GM21367 (cell line): Measurements from ENCODE around the gene COG4.
"Not testable (repeated sequence)": the region's sequence is repeated elsewhere in the genome, so short reads cannot be mapped to it uniquely, and the experiment has no call there.

Experiments used
- ATAC-seq: cut with Tn5 transposase; IDR thresholded peaks from one replicate; pipeline ENCODE4 v1.9.1; 2021; ENCODE audit not compliant: unreplicated experiment

Gene COG4

DNA sequence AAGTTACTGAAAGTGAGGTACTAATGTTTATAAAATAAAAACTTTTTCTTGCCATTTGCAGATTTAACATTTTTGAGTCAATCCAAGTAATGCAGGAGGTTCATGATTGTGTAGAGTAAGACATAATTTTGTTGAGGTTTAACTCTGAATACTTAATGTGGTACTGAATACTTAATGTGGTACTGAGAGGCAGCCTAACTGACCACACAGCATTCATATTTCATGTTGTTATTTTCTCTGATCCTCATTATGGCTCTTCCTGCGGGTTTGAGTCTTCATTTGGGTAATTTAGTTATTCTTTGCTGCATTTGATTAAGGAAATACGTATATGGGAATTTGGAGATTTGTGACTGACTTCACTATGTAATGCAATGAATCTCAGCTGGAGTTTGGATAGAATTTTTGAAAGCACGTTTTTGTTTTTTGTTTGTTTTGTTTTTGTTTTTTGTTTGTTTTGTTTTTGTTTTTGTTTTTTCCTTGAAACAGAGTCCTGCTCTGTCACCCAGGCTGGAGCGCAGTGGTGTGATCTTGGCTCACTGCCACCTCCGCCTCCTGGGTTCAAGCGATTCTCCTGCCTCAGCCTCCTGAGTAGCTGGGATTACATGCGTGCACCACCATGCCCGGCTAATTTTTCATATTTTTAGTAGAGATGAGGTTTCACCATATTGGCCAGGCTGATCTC, 4.1 kb upstream of the COG4 start:
- no peak for ATAC-seq

DNA sequence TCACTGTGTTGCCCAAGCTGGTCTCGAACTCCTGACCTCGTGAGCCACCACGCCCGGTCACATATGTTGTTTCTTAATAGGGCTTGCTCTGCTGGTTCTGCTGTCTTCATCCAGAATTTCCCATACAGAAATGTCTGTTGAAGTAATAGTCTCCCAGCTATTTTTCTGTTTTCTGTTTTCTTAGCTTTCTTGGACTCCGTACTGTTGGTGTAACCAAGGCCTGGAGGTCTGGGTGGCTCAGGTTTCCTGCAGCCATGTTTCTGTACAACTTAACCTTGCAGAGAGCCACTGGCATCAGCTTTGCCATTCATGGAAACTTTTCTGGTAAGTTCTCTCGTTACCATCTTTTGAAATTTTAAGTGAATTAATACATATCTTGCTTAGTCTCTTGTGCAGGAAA, 3.0 kb upstream of the COG4 start:
- ATAC-seq = no peak

DNA sequence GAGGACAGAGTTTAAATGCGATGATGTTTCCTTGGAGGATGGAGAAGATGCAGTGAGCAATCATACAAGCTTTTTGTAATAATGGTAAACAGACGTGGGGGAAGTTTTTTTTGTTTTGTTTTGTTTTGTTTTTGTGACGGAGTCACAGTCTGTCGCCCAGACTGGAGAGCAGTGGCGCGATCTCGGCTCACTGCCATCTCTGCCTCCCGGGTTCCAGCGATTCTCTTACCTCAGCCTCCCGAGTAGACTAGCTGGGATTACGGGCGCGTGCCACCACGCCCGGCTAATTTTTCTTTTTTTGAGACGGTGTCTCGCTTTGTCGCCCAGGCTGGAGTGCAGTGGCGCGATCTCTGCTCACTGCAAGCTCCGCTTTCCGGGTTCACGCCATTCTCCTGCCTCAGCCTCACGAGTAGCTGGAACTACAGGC, 1.1 kb upstream of the COG4 start:
- ATAC-seq = not testable (repeated sequence)

DNA sequence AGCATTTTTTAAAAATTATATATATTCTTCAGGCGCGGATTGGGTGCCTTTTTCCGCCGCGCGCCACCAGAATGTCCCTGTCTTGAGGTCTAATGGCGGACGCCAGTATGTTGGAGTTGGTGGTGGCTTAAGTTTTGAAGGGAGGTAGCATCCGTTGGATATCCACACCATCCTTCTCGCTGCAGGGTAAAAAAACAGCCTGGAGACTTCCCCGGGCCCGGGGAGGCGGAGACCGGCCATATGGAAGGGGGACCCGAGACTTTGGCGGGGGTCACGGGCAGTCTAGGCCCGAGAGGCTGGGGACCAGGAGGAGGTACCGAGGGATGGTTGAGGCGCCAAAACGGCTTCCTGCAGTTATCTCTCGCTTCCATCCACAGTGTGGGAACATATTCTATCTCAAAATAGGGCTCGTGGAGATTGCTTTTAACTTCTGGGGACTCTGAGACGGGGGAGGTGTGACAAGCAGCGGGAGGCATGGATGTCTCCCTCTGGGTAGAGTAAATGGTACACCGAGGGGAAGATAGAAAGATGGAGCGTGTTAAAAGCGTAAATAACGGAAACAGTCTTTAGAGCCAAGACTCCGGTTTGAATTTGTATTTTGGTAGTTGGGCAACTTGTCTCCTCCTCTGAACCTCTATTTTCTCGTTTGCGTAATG, 517 bp upstream of the COG4 start, which contains the start of gene SF3B3:
Gene SF3B3 (plus strand): TSS at position 74 of the 656 bp plus-strand sequence. CDS start 2,841 bp downstream, outside the sequence.
- peak; percentile 36 for ATAC-seq

DNA sequence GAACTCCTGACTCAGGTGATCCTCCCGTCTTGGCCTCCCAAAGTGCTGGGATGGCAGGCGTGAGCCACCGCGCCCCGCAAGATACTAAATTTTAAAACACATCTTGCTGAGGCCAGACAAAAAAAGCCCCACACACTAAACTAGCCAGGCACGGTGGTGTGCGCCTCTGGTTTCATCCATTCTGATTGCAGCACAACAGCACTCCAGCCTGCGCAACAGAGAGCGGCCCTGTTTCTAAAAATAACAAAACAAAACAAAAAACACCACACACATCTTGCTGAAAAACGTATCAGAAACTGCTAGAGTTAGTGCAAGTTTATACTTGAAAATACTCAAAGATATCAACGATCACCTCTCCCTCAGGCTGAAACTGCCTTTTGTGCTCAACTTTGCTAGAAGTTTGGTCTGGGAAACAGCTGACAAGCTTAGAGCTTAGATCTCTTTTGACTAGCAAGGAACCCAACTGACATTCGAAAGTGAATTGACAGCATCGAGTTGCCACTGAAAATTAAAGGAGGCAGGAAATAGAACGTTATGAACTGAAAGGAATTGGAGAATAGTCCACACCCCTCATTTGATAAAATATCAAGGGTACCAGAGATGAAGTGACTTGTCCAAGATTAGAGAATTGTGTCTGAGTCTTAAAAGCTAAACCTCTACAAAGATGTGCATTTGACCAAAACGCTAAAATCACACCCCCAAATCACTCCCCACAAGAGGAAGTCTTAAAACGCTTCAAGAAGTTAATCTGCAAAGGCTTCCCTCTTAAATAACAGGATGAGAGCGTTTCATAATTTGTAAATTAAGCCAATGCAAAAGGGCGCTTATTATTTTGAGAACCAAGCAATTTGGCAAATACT, 908 bp downstream of the COG4 start:
- no peak for ATAC-seq

DNA sequence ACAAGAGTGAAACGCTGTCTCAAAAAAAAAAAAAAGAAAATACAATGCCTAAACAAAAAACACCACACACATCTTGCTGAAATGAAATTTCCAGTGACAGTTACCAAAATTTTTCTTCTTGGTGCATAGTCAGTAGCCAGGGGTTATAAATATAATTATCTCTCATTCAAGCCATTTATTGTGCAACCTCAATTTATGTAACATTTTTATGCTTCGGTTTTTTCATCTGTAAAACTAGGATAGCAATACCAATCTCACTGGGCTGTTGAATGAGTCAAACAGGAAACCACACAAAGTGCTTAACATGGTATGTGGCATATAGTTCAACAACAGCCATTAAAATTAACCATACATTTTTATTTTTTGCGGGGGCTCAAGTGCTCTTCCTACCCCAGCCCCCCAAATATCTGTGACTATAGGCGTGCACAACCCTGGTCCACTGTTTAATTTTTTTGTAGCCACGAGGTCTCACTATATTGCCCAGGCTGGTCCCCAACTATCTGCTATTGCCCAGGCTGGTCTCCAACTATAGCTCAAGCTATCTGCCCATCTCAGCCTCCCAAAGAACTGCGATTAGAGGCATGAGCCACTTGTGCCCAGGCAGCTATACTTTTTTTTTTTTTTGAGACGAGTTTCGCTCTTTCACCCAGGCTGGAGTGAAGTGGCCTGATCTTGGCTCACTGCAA, 2.6 kb downstream of the COG4 start:
- no peak for ATAC-seq

DNA sequence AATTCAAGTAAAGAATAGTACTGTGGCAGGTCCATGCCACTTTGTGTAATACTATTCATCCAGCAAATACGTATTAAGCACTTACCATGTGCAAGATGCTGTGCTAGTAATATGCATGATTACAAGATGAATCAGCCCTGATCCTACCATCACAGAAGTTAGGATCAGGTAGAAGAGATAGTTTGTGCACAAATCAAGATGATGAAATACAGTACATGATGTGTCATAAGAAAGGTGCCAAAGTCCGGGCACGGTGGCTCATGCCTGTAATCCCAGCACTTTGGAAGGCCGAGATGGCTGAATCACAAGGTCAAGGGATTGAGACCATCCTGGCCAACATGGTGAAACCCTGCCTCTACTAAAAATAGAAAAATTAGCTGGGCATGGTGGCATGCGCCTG, 10.9 kb downstream of the COG4 start:
- no peak for ATAC-seq

DNA sequence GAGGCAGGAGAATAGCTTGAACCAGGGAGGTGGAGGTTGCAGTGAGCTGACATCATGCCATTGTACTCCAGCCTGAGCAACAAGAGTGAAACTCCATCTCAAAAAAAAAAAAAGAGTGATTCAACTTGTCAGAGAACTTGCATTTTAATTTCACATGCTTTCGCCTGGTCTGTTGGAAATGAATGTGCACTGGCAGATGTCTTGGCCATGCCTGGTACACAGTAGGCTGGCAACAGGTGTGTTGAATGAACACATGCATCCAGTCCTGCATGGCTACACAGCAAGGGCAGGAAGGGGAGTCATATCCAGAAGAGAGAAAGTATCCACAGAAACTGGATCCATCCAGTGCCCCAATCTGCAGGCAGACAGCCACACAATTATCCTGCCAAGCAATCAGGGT, 11.5 kb downstream of the COG4 start:
- no peak for ATAC-seq

DNA sequence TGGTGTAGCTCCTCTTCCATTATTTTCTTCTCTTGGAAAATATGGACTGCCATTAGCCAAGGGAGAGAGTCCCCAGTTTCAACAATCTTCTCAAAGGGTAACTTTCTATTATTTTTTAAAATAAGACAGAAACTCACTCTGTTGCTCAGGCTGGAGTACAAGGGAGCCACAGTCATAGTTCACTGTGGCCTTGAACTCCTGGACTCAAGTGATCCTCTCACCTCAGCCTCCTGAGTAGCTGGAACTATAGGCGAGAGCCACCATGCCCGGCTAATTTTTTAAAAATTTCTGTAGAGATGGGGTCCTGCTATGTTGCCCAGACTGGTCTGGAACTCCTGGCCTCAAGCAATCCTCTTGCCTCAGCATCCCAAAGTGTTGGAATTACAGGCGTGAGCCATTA, 13.1 kb downstream of the COG4 start:
- no peak for ATAC-seq

DNA sequence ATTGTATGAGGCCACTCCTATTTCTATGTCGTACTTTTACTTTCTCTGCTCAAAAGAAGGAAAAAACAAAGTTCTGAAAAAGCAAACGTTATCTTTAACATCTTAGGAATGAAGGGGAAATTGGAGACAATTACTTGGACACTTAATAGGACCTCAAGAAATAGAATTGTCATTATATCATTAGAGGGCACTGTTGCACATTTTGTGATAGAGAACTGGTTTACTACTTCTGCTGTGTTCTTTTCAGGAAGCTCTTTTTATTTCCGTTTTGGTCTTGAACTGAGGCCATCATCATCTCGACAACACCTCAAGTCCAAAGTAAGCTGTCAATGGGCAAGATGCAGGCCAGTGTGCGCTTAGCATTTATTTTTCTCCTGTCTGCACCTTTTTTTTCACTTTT, 14.6 kb downstream of the COG4 start:
- ATAC-seq = no peak

DNA sequence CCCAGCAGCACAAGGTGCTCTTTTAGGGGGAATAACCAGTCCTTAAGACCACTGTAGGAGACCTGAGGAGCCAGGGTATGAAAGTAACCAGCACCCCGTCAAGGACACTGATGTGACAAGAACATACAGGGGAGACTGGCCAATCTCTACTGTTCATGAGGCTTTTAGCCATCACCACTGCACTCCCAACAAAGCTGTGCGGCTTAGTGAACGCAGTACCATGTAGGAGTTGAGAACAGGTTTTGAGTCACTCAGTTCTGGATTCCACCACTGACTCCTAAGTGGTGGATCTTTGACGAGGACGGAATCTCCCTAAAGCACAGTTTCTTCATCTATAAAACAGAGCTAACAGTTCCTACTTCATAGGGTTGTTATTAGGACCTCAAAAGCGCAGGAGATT, 26.8 kb downstream of the COG4 start:
- no peak for ATAC-seq

DNA sequence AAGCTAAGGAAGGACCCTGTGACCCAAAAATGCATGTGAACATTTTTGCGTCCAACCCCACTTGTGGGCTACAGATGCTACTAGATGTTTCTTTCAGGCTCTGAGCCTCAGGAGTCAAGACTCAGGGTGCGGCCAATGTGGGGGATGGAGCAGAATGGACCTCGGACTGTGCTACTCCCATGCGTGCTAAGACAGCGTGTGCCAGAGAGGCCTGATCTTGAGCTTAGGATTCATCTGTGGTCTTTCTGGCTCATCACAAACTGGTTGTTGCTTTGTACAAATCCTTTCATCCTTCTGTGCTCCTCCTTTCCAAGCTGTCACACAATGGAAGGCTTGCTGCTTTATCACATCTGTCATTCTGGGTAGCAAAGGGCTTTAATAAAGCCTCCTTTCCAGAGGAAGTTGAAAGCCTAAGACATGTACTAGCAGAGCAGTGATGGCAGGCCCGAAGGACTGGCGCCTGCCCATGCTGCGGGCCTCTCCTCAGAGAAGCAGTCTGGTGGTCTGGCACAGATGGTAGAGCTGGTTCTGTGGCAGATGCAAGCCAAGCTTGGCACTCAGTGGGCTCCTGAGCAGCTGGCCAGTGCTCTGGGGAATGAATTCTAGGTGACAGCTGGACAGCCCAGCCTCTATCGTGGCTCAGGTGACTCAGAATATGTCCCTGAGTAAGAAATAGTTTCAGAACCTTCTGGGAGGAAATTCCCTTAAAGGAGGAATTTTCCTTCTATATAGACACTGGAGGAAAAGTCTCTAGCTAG, 27.8 kb downstream of the COG4 start:
- ATAC-seq = no peak

DNA sequence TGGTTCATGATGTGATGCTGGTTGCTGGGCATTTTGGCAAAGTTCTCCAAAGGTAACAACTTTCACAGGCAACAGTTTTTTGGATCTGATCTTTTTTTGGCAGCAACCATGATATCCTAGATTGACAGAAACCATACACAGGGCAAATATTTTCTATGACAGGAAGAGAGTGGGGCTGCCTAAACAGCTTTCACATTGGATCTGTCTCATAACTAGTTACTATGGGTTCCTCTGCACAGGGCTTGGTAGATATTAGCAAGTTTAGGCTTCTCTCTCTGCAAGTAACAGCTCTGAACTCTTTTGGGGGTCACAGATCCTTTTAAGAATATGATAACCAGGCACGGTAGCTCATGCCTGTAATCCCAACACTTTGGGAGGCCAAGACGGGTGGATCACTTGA, 28.6 kb downstream of the COG4 start:
- ATAC-seq = no peak

DNA sequence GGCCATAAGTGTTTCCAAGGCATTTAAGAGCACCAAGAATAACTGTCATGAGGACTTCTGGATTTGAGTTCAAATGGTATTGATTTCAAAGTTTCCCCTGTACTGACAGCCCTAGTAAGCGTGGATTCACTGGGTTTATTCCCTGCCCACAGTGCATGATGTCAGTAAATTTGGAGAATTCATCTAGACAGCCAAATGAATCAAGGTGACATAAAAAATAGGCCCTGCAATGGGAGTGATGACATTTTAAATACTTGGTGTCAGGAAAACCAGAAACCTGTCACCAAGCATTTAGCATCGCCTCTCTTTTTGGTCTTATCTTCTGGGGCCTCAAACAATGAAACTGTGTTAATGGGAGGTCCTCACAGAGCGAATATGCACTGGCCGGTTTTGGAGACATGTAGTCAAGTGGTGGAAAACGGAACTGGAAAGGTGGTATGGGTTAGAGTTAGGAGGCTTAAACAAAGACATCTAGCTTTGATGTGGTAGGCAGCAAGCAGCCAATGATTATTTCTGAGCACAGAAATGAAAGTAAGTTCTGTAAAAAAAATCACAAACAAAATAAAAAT, 29.1 kb downstream of the COG4 start:
- no peak for ATAC-seq

DNA sequence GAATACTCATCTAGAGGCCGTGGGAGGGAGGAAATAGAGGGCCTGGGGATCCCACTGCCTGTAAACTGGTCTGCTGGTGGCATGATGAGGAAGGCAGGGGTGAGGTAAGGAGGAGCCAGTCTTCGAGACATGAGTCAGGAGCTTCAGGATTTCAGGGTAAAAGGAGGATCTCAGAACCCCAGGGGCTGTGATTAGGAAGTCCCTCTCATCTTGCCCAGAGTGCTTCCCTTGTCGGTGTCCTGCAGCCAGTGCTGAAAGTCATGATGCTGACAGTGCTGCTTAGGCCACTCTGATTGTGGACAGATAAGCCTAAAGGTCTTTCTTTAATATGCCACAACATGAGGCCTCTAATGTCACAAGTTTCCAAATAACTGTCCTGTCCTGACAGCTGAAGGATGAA, 29.6 kb downstream of the COG4 start:
- no peak for ATAC-seq

DNA sequence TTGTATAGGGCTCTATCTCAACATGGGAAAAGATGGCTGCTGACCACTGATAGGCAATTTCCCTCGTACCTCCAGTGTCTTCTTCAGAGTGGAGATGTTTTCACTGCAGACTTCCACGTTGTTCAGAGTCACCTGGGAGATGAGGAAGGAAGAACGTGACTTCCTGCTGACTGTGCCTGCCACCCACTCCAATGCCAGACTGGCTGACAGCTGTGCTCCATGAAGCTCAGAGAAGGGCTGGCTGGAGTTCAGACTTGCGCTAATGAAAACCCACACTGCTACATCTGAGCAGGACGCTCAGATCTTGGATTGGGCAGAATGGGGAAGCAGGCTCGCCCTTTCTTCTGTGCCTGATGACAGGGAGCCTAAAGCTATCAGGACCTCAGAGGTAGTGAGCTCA, 33.1 kb downstream of the COG4 start:
- ATAC-seq = no peak

DNA sequence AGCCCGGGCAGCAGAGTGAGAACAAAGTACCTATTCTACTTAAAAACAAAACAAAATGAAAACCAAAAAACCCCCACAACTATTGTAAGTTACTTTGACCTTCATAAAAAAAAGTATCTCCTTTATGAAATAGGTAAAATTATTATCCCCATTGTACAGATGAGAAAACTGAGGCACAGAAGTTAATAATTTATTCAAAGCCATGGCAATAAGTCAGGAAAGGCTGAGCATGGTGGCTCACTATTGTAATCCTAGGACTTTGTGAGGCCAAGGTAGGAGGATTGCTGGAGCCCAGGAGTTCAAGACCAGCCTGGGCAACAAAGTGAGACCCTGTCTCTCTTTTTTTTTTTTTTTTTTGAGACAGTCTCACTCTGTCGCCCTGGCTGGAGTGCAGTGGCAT, 38.5 kb downstream of the COG4 start:
- ATAC-seq = no peak

DNA sequence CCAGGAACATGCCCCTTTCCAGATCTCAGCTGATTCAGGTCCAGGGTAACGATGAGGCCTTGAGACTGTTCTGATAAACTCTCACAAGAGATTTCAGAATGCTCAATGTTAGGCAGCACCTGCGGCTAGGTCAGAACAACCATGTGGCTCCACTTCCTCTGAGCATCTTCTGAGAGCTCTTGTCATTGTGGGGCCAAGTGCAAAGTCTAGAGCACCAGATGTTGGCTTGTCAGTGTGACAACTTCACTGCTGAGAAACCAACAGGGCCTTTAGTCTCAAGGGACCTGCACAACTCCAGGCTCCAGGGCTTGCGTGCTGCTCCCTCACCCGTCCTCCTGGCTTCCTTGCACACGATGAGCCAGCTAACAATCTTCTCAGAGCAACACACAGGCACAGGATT, 39.9 kb downstream of the COG4 start:
- no peak for ATAC-seq

DNA sequence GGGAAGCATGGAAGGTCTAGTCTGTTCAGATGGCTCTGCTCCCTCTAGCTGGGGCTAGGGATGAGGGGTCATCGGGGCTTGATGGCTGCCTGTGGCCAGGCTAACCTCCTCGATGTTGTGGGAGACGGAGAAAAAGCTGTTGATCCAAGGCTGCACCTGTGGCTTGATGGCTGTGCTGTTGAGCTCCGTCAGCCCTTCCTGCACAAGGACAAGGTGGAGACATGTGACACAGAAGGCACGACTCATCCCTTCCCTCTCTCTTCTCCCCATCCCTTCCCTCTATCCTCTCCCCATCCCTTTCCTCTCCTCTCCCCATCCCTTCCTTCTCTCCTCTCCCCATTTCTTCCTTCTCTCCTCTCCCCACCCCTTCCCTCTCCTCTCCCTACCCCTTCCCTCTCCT, 40.7 kb downstream of the COG4 start:
- ATAC-seq = no peak

DNA sequence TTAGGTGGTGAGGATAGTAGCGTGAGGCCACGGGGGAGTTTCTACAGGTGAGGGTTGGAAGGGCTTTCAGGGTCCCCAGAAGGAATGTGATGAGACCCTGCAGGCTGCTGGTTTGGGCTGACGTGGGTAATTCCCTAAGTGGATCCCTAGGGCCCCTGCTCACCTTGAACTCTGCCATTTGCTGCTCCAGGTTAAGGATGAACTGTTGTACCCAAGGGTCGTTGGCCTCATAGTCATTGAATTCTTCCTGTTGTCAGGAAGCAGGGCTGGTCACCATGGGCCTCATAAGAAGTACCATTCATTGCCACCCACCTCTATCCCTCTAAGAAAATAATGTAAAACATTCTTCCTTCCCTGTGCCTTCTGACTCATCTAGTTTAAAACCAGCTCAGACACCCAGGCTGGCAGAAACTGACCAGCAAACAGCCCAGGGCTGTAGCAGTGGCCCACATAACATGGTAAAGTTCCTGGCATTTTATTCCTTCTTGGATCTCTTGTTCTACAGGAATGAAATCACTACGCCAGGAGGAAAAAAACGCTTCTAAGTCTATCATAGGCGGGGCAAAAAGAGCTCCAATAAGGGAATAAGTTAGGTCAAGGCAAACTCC, 41.3 kb downstream of the COG4 start:
- ATAC-seq = no peak
